ENCODE results near the gene APOB. TPM values are rescaled to one million over a fixed set of nuclear protein-coding genes. Genes with fewer than 3 reads are reported as not detected.

Gene APOB
- not detected in 2 replicates for total RNA-seq

- Mint-ChIP-seq H3K4me1 (peaks cover 3% of the 10 kb centered on the region), H3K36me3 (ENCODE audit: low read depth) (no peaks in the 10 kb centered on the region), H3K9me3 (no peaks in the 10 kb centered on the region), H3K27me3 (peaks cover 29% of the 10 kb centered on the region), H3K4me3 (peak within 1 kb of the TSS; percentile 35), H3K27ac (no peak within 1 kb of the TSS)
- no peak for ATAC-seq (ENCODE audit: low read depth)
- DNase-seq = no peak
- ChIA-PET CTCF (interaction anchor here (1.2 to 1.7 kb wide), 3 partner anchors 11 to 274 kb away, joined by 3 to 5 read pairs (median 4); no protein-coding TSS in a partner anchor), POLR2A (no interaction called here)
- intact Hi-C loops (cut with micrococcal nuclease) = loop anchor here (1.0 to 2.0 kb wide), 3 partner anchors 74 to 383 kb away; no protein-coding TSS in a partner anchor
- no peak for TF ChIP-seq CTCF (IDR thresholded peaks at IDR 0.05)
Measured at GRCh38 chr2:21043744-21044532, at the start of gene APOB. Gene APOB (minus strand): TSS chr2:21044073. CDS start chr2:21043945, 128 bp downstream.

GRCh38 chr2:21092308-21092869 lies 48.5 kb upstream of the APOB start:
- ChIA-PET POLR2A (no interaction called here), CTCF (no interaction called here)
- Mint-ChIP-seq H3K9me3 (no peaks in the 10 kb centered on the region), H3K4me1 (no peaks in the 10 kb centered on the region), H3K36me3 (ENCODE audit: low read depth) (no peaks in the 10 kb centered on the region), H3K27me3 (peaks cover 9% of the 10 kb centered on the region), H3K4me3 (no peak overlapping the region), H3K27ac (no peak overlapping the region)
- intact Hi-C loops (cut with micrococcal nuclease) = no loop called here
- ATAC-seq (ENCODE audit: low read depth) (no peak), DNase-seq (no peak)
- no peak for TF ChIP-seq CTCF (IDR thresholded peaks at IDR 0.05)

GRCh38 chr2:21084401-21084800 lies 40.5 kb upstream of the APOB start:
- intact Hi-C loops (cut with micrococcal nuclease) = no loop called here
- H3K4me1 Mint-ChIP-seq = no peaks in the 10 kb centered on the region
- H3K27me3 Mint-ChIP-seq = no peaks in the 10 kb centered on the region
- TF ChIP-seq CTCF (IDR thresholded peaks at IDR 0.05) = no peak
- H3K4me3 Mint-ChIP-seq = no peak overlapping the region
- ChIA-PET CTCF (no interaction called here), POLR2A (no interaction called here)
- no peak overlapping the region for H3K27ac Mint-ChIP-seq
- H3K36me3 Mint-ChIP-seq (ENCODE audit: low read depth) = no peaks in the 10 kb centered on the region
- ATAC-seq (ENCODE audit: low read depth) (no peak), DNase-seq (no peak)
- H3K9me3 Mint-ChIP-seq = no peaks in the 10 kb centered on the region

GRCh38 chr2:21083482-21083881 lies 39.6 kb upstream of the APOB start:
- H3K27ac Mint-ChIP-seq = no peak overlapping the region
- ChIA-PET POLR2A (no interaction called here), CTCF (no interaction called here)
- intact Hi-C loops (cut with micrococcal nuclease) = no loop called here
- H3K4me1 Mint-ChIP-seq = no peaks in the 10 kb centered on the region
- DNase-seq (no peak), ATAC-seq (ENCODE audit: low read depth) (no peak)
- TF ChIP-seq CTCF (IDR thresholded peaks at IDR 0.05) = no peak
- no peak overlapping the region for H3K4me3 Mint-ChIP-seq
- no peaks in the 10 kb centered on the region for H3K36me3 Mint-ChIP-seq (ENCODE audit: low read depth)
- no peaks in the 10 kb centered on the region for H3K27me3 Mint-ChIP-seq
- no peaks in the 10 kb centered on the region for H3K9me3 Mint-ChIP-seq

- Mint-ChIP-seq H3K27me3 (no peaks in the 10 kb centered on the region), H3K36me3 (ENCODE audit: low read depth) (no peaks in the 10 kb centered on the region), H3K9me3 (peaks cover 2% of the 10 kb centered on the region), H3K27ac (no peak overlapping the region), H3K4me3 (no peak overlapping the region), H3K4me1 (no peaks in the 10 kb centered on the region)
- TF ChIP-seq CTCF (IDR thresholded peaks at IDR 0.05) = no peak
- DNase-seq = no peak
- ATAC-seq (ENCODE audit: low read depth) = no peak
- intact Hi-C loops (cut with micrococcal nuclease) = no loop called here
- ChIA-PET CTCF (no interaction called here), POLR2A (no interaction called here)
Measured at GRCh38 chr2:21078296-21078695, 34.4 kb upstream of the APOB start.
